ENCODE results near the gene ACTL7B. TPM values are rescaled to one million over a fixed set of nuclear protein-coding genes. Genes with fewer than 3 reads are reported as not detected.
"Not testable (repeated sequence)": the region's sequence is repeated elsewhere in the genome, so short reads cannot be mapped to it uniquely, and the experiment has no call there.

ACTL7B gene
- total and polyA plus RNA-seq, 2 experiments from 2014 or later, result not detected

- no peak for DNase-seq
- no peaks in the 10 kb centered on the region for H3K9me3 ChIP-seq (ENCODE audit: low read depth)
- no peaks in the 10 kb centered on the region for H3F3A ChIP-seq (ENCODE audit: insufficient read depth)
- H3K4me1 ChIP-seq (ENCODE audit: insufficient read depth), result peaks cover 6% of the 10 kb centered on the region
- no peak overlapping the region for H3K27ac ChIP-seq
- 81 to 82% methylated on average over 16 of the region's 16 CpGs for WGBS, 2 experiments (ENCODE audit: low coverage in 1 of 2, low lambda C conversion rate in 2 of 2, missing lambda C conversion rate in 2 of 2)
- H3K79me2 ChIP-seq (ENCODE audit: insufficient read depth), result no peaks in the 10 kb centered on the region
- no peaks in the 10 kb centered on the region for H3K36me3 ChIP-seq (ENCODE audit: low read depth)
- no peak overlapping the region for H3K4me2 ChIP-seq (ENCODE audit: unreplicated experiment)
- no peak overlapping the region for H3K9ac ChIP-seq
- H3K9me2 ChIP-seq (ENCODE audit: insufficient read depth), result no peaks in the 10 kb centered on the region
- H3K27me3 ChIP-seq (replicated peaks; ENCODE audit: insufficient read depth), result peaks cover 4% of the 10 kb centered on the region; the same call in 1 of the 2 replicates
- no peak overlapping the region for H2AFZ ChIP-seq
- TF ChIP-seq EZH2 (IDR thresholded peaks at IDR 0.05; ENCODE audit: insufficient read depth, poor library complexity, severe bottlenecking) (no peak), EZH2phosphoT487 (IDR thresholded peaks at IDR 0.05; ENCODE audit: insufficient read depth, low read depth) (no peak)
- in situ Hi-C loops (cut with MboI), result no loop called here
- no peaks in the 10 kb centered on the region for H4K20me1 ChIP-seq (ENCODE audit: insufficient read depth)
- H3K4me3 ChIP-seq, result no peak overlapping the region
These were observed 13.0 kb downstream of the ACTL7B start for GRCh38 chr9:108842610-108843295.

- H3K27ac ChIP-seq; H3K36me3 ChIP-seq (ENCODE audit: low read depth); H4K20me1 ChIP-seq (ENCODE audit: insufficient read depth); H3K9ac ChIP-seq; H3K4me3 ChIP-seq; DNase-seq; H3K9me3 ChIP-seq (ENCODE audit: low read depth); H3K79me2 ChIP-seq (ENCODE audit: insufficient read depth); H3K9me2 ChIP-seq (ENCODE audit: insufficient read depth); H3K4me2 ChIP-seq (ENCODE audit: unreplicated experiment); in situ Hi-C loops (cut with MboI); H2AFZ ChIP-seq; H3K27me3 ChIP-seq (replicated peaks; ENCODE audit: insufficient read depth); H3F3A ChIP-seq (ENCODE audit: insufficient read depth): not testable (repeated sequence)
- H3K4me1 ChIP-seq (ENCODE audit: insufficient read depth), result peaks cover 11% of the 10 kb centered on the region
- 64 to 69% methylated on average over 5 of the region's 5 CpGs for WGBS, 2 experiments (ENCODE audit: low coverage in 1 of 2, low lambda C conversion rate in 2 of 2, missing lambda C conversion rate in 2 of 2)
These were observed 16.2 kb downstream of the ACTL7B start for GRCh38 chr9:108839561-108839960.

GRCh38 chr9:108838017-108838416, 17.8 kb downstream of the ACTL7B start:
- Histone ChIP-seq H3K9ac (no peak overlapping the region), H3K4me3 (no peak overlapping the region), H3K27ac (no peak overlapping the region), H3K27me3 (replicated peaks; ENCODE audit: insufficient read depth) (no peaks in the 10 kb centered on the region), H3K4me1 (ENCODE audit: insufficient read depth) (peaks cover 11% of the 10 kb centered on the region), H3K9me2 (ENCODE audit: insufficient read depth) (no peaks in the 10 kb centered on the region), H3K4me2 (ENCODE audit: unreplicated experiment) (no peak overlapping the region), H3K79me2 (ENCODE audit: insufficient read depth) (no peaks in the 10 kb centered on the region), H3F3A (ENCODE audit: insufficient read depth) (no peaks in the 10 kb centered on the region), H3K9me3 (ENCODE audit: low read depth) (no peaks in the 10 kb centered on the region), H2AFZ (no peak overlapping the region), H4K20me1 (ENCODE audit: insufficient read depth) (no peaks in the 10 kb centered on the region), H3K36me3 (ENCODE audit: low read depth) (no peaks in the 10 kb centered on the region)
- in situ Hi-C loops (cut with MboI), result no loop called here
- TF ChIP-seq EZH2 (IDR thresholded peaks at IDR 0.05; ENCODE audit: insufficient read depth, poor library complexity, severe bottlenecking) (no peak), EZH2phosphoT487 (IDR thresholded peaks at IDR 0.05; ENCODE audit: insufficient read depth, low read depth) (no peak)
- DNase-seq, result peak; percentile 41
- 40 to 47% methylated on average over 6 of the region's 6 CpGs for WGBS, 2 experiments (ENCODE audit: low coverage in 1 of 2, low lambda C conversion rate in 2 of 2, missing lambda C conversion rate in 2 of 2)

- in situ Hi-C loops (cut with MboI), result no loop called here
- Histone ChIP-seq H3K9ac (no peak overlapping the region), H3K4me3 (no peak overlapping the region), H3K9me2 (ENCODE audit: insufficient read depth) (no peaks in the 10 kb centered on the region), H3K79me2 (ENCODE audit: insufficient read depth) (no peaks in the 10 kb centered on the region), H2AFZ (no peak overlapping the region), H3K4me2 (ENCODE audit: unreplicated experiment) (no peak overlapping the region), H3K4me1 (ENCODE audit: insufficient read depth) (peaks cover 11% of the 10 kb centered on the region), H3F3A (ENCODE audit: insufficient read depth) (no peaks in the 10 kb centered on the region), H3K27me3 (replicated peaks; ENCODE audit: insufficient read depth) (no peaks in the 10 kb centered on the region), H3K9me3 (ENCODE audit: low read depth) (no peaks in the 10 kb centered on the region), H3K36me3 (ENCODE audit: low read depth) (no peaks in the 10 kb centered on the region), H3K27ac (no peak overlapping the region), H4K20me1 (ENCODE audit: insufficient read depth) (no peaks in the 10 kb centered on the region)
- DNase-seq, result no peak
- no peak for TF ChIP-seq EZH2 (IDR thresholded peaks at IDR 0.05; ENCODE audit: insufficient read depth, poor library complexity, severe bottlenecking)
- WGBS, 2 experiments (ENCODE audit: low coverage in 1 of 2, low lambda C conversion rate in 2 of 2, missing lambda C conversion rate in 2 of 2), result 66 to 78% methylated on average over 4 of the region's 4 CpGs
These were observed 18.3 kb downstream of the ACTL7B start for GRCh38 chr9:108837530-108837929.

- in situ Hi-C loops (cut with MboI), result no loop called here
- no peak overlapping the region for H3K4me2 ChIP-seq (ENCODE audit: unreplicated experiment)
- DNase-seq, result no peak
- H3F3A ChIP-seq (ENCODE audit: insufficient read depth), result no peaks in the 10 kb centered on the region
- 90 to 94% methylated on average over 5 of the region's 5 CpGs for WGBS, 2 experiments (ENCODE audit: low coverage in 1 of 2, low lambda C conversion rate in 2 of 2, missing lambda C conversion rate in 2 of 2)
- H3K4me3 ChIP-seq, result no peak overlapping the region
- H4K20me1 ChIP-seq (ENCODE audit: insufficient read depth), result no peaks in the 10 kb centered on the region
- H3K9me3 ChIP-seq (ENCODE audit: low read depth), result no peaks in the 10 kb centered on the region
- H3K27me3 ChIP-seq (replicated peaks; ENCODE audit: insufficient read depth), result no peaks in the 10 kb centered on the region
- H3K79me2 ChIP-seq (ENCODE audit: insufficient read depth), result no peaks in the 10 kb centered on the region
- H3K9me2 ChIP-seq (ENCODE audit: insufficient read depth), result no peaks in the 10 kb centered on the region
- H3K27ac ChIP-seq, result no peak overlapping the region
- no peak overlapping the region for H2AFZ ChIP-seq
- no peak overlapping the region for H3K9ac ChIP-seq
- H3K4me1 ChIP-seq (ENCODE audit: insufficient read depth), result peaks cover 11% of the 10 kb centered on the region
- no peaks in the 10 kb centered on the region for H3K36me3 ChIP-seq (ENCODE audit: low read depth)
- TF ChIP-seq EZH2 (IDR thresholded peaks at IDR 0.05; ENCODE audit: insufficient read depth, poor library complexity, severe bottlenecking) (no peak), EZH2phosphoT487 (IDR thresholded peaks at IDR 0.05; ENCODE audit: insufficient read depth, low read depth) (no peak)
These were observed 19.0 kb downstream of the ACTL7B start for GRCh38 chr9:108836781-108837180.

Measured in GM23248 (cell line).